K562 (cell line): Measurements from ENCODE around the gene TRIM27. TPM values are rescaled to one million over a fixed set of nuclear protein-coding genes. Genes with fewer than 3 reads are reported as not detected.

Experiments
- ATF1 ChIP-seq, 2 experiments: fragments of 450-650 bp in 1 of 2; IDR thresholded peaks; 2 replicates each; pipeline ENCODE4 v1.6.1; 2016; ENCODE audit warnings: missing compliant biosample characterization in 1 of 2, missing genetic modification characterization in 1 of 2
- BCL6 ChIP-seq: fragments of 250-450 bp; sonication (Bioruptor Pico); IDR thresholded peaks from 2 replicates; pipeline ENCODE4 v1.4.0; 2020
- CEBPG ChIP-seq, 3 experiments: fragments of 200-800 bp in 1 of 3; sonication (Bioruptor generic) in 1 of 3; sonication (generic) in 1 of 3; formaldehyde crosslinking in 1 of 3; IDR thresholded peaks in 2 of 3; conservative IDR thresholded peaks in 1 of 3; 2 replicates each; pipeline versions ENCODE4 v1.6.1 to v1.8.0; 2016 to 2022; ENCODE audit warnings: missing compliant biosample characterization in 2 of 3, missing genetic modification characterization in 2 of 3, mild to moderate bottlenecking in 1 of 3, missing genetic modification reagents in 1 of 3
- CHD2 ChIP-seq: IDR thresholded peaks from 2 replicates; pipeline ENCODE4 v1.6.1; 2011; ENCODE audit warnings: low read depth, low read length
- ELF2 ChIP-seq: fragments of 250-450 bp; sonication (Bioruptor Pico); IDR thresholded peaks from 2 replicates; pipeline ENCODE4 v1.5.0; 2021; ENCODE audit warnings: mild to moderate bottlenecking
- HDAC6 ChIP-seq: IDR thresholded peaks from 2 replicates; pipeline ENCODE4 v1.6.1; 2012; ENCODE audit warnings: low read depth, mild to moderate bottlenecking, control low read depth, inconsistent platforms, low read length, moderate library complexity
- MAFF ChIP-seq: IDR thresholded peaks from 2 replicates; pipeline ENCODE4 v1.6.1; 2012; ENCODE audit warnings: low read length, improper control_type of control experiment
- MCM5 ChIP-seq: fragments of 450-650 bp; IDR thresholded peaks from 2 replicates; pipeline ENCODE4 v1.6.1; 2016; ENCODE audit warnings: low read depth
- MTA3 ChIP-seq: fragments of 450-650 bp; formaldehyde crosslinking; IDR thresholded peaks from 2 replicates; pipeline ENCODE4 v1.6.1; 2017; ENCODE audit warnings: mild to moderate bottlenecking, borderline replicate concordance
- MYBL2 ChIP-seq, 2 experiments: fragments of 450-650 bp in 1 of 2; sonication (generic) in 1 of 2; formaldehyde crosslinking in 1 of 2; IDR thresholded peaks; 2 replicates each; pipeline versions ENCODE4 v1.6.1 to v1.8.1; 2017 to 2022; ENCODE audit warnings: borderline replicate concordance in 1 of 2, inconsistent platforms in 1 of 2, low read depth in 1 of 2, mild to moderate bottlenecking in 1 of 2, missing genetic modification reagents in 1 of 2, moderate library complexity in 1 of 2
- MYNN ChIP-seq, 2 experiments: sonication (generic); formaldehyde crosslinking in 1 of 2; IDR thresholded peaks; 2 replicates each; pipeline versions ENCODE4 v1.5.0 to v1.6.1; 2016 to 2020; ENCODE audit warnings: antibody characterized with exemption in 1 of 2, missing genetic modification reagents in 1 of 2
- PHF8 ChIP-seq: fragments of 200-600 bp; sonication (generic); IDR thresholded peaks from 2 replicates; pipeline ENCODE4 v1.6.1; 2012; ENCODE audit warnings: mixed run types, mild to moderate bottlenecking, inconsistent platforms, low read length, moderate library complexity, borderline replicate concordance
- RCOR1 ChIP-seq, 2 experiments: IDR thresholded peaks; 2 replicates each; pipeline ENCODE4 v1.6.1; 2012; ENCODE audit warnings: low read depth in 2 of 2, low read length in 2 of 2, borderline replicate concordance in 1 of 2, improper control_type of control experiment in 1 of 2
- SMARCE1 ChIP-seq: fragments of 450-650 bp; IDR thresholded peaks from 2 replicates; pipeline ENCODE4 v1.7.1; 2016; ENCODE audit warnings: mild to moderate bottlenecking
- TAF1 ChIP-seq: IDR thresholded peaks from 2 replicates; pipeline ENCODE4 v1.6.1; 2011; ENCODE audit warnings: mild to moderate bottlenecking, low read length, moderate library complexity; ENCODE audit not compliant: insufficient read depth, control insufficient read depth, severe bottlenecking; ENCODE audit errors: extremely low read depth
- TCF3 ChIP-seq: sonication (generic); formaldehyde crosslinking; IDR thresholded peaks from 2 replicates; pipeline ENCODE4 v1.4.0; 2020; ENCODE audit warnings: mild to moderate bottlenecking, missing genetic modification reagents
- ZEB2 ChIP-seq: fragments of 450-650 bp; IDR thresholded peaks from 2 replicates; pipeline ENCODE4 v1.6.1; 2016
- ZFPM2 ChIP-seq: fragments of 250-450 bp; sonication (Bioruptor Pico); IDR thresholded peaks from 2 replicates; pipeline ENCODE4 v1.5.1; 2022; ENCODE audit warnings: mild to moderate bottlenecking
- ZNF583 ChIP-seq: fragments of 250-450 bp; sonication (Bioruptor Pico); IDR thresholded peaks from 2 replicates; pipeline ENCODE4 v1.4.0; 2020
- polyA plus RNA-seq, 8 experiments: library from polyadenylated mRNA; depleted of rRNA in 4 of 8; stranded (reverse) in 5 of 8; unstranded in 3 of 8; fragments of >200 nt; fragmentation: Nextera tagmentation in 2 of 8; fragmentation: Illumina TruSeq in 1 of 8; extraction: Ambion mirVana in 2 of 8; extraction: Trizol in 1 of 8; gene quantifications; 2 replicates each; pipeline versions ENCODE4 v1.2.1 to v1.2.3, GENCODE V29; 2011 to 2014; ENCODE audit warnings: inconsistent platforms in 1 of 8, missing spikeins in 1 of 8
- total RNA-seq, 7 experiments: library from RNA; depleted of rRNA in 6 of 7; stranded (reverse); fragments of >200 nt in 6 of 7; fragmentation: Illumina TruSeq in 2 of 7; extraction: Trizol in 2 of 7; gene quantifications; 2 replicates each; pipeline versions ENCODE4 v1.2.1 to v1.2.3, GENCODE V29; 2011 to 2021; ENCODE audit warnings: low replicate concordance in 1 of 7
- TF ChIP-seq, protein P1 (sequence below): fragments of 250-450 bp; sonication (Bioruptor Pico); IDR thresholded peaks from 2 replicates; pipeline ENCODE4 v1.4.0; 2020; ENCODE audit warnings: mild to moderate bottlenecking, moderate library complexity
- TF ChIP-seq, protein P2 (sequence below): fragments of 450-650 bp; formaldehyde crosslinking; conservative IDR thresholded peaks from 2 replicates; pipeline ENCODE4 v1.4.0; 2022; ENCODE audit warnings: mild to moderate bottlenecking, missing genetic modification characterization
- TF ChIP-seq, protein P3 (sequence below): fragments of 250-450 bp; sonication (Bioruptor Pico); IDR thresholded peaks from 2 replicates; pipeline ENCODE4 v1.4.0; 2020; ENCODE audit warnings: mild to moderate bottlenecking

TRIM27 gene
- total and polyA plus RNA-seq, 9 of the 15 experiments (the other 6 are each of a cell fraction or from before 2014, with no cell fraction given): 37.7 to 235 (median 122) TPM

DNA sequence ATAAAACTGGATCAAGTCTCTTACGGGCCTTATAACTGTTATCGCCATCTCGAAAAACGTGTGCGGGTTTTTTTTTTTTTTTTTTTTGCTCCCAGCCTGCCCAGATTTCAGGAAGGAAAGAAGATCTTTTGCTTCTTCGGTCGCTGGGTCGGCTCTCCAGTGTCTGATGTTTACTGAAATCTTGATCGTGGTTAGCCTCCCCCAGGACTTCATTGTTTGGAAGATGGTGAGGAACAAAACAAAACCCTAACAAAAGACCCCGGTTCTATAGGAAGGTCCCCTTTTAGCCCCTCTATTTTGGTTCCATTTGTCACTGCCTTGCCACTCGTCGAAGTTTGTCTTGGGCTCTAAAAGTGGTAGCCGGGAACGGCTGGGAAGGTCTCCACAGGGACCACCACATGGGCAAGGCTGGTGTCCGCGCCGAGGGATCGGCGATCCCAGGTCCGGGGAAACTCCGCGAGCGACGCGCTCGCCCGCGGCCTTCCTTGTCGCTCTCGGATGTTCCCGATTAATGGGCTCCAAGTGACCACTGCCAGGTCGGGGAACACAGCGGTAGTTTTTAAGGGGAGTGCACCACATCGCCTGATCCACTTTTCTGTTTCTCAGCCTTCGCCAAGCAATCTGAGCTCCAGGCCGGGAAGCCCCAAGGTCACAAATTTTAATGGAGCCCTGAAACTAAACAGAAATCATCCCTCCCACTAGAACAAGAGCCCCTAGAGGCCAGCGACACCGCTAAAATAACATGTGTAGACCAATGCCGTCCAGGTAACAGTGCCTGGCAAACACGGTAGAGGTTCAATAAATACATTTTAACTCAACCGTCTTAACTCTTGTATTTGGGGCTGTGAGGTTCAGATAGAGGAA, 27.0 kb downstream of the TRIM27 start (continued):
- TF ChIP-seq ATF1 (CRISPR knock-in tag; IDR thresholded peaks at IDR 0.05) (no peak), ATF1 (tag; IDR thresholded peaks at IDR 0.05) (peak; percentile 85), RCOR1 (IDR thresholded peaks at IDR 0.05; ENCODE audit: borderline replicate concordance in 1 of 2, low read depth in 2 of 2, low read length in 2 of 2) (0 out of 4 replicates have a peak, but pooled peaks have one; percentile 1 to 4), MAFF (no peak), TAF1 (peak; percentile 83), CHD2 (0 out of 2 replicates have a peak, but pooled peaks have one; percentile 25), MYNN (IDR thresholded peaks at IDR 0.05) (no peak; the same call in 1 of the 2 replicates), MYNN (CRISPR knock-in tag; IDR thresholded peaks at IDR 0.05) (no peak), ZNF583 (CRISPR knock-in tag) (peak; percentile 81; the same call in 1 of the 2 replicates), CEBPG (CRISPR knock-in tag; IDR thresholded peaks at IDR 0.05) (no peak), CEBPG (tag; conservative IDR thresholded peaks at IDR 0.05 in 1 of 2, IDR thresholded peaks at IDR 0.05 in 1 of 2) (no peak), HDAC6 (no peak), TCF3 (CRISPR knock-in tag) (0 out of 2 replicates have a peak, but pooled peaks have one; percentile 9), BCL6 (CRISPR knock-in tag) (peak; percentile 67; the same call in 1 of the 2 replicates), MCM5 (no peak), PHF8 (peak; percentile 66; the same call in 1 of the 2 replicates), SMARCE1 (peak; percentile 32; the same call in 1 of the 2 replicates), ELF2 (CRISPR knock-in tag) (0 out of 2 replicates have a peak, but pooled peaks have one; percentile 36), MYBL2 (IDR thresholded peaks at IDR 0.05; ENCODE audit: low read depth) (no peak), MYBL2 (CRISPR knock-in tag; IDR thresholded peaks at IDR 0.05; ENCODE audit: borderline replicate concordance) (no peak), MTA3 (peak; percentile 62; the same call in 1 of the 2 replicates), ZEB2 (0 out of 2 replicates have a peak, but pooled peaks have one; percentile 48), ZFPM2 (CRISPR knock-in tag) (no peak)
- TF ChIP-seq, protein P1, sequence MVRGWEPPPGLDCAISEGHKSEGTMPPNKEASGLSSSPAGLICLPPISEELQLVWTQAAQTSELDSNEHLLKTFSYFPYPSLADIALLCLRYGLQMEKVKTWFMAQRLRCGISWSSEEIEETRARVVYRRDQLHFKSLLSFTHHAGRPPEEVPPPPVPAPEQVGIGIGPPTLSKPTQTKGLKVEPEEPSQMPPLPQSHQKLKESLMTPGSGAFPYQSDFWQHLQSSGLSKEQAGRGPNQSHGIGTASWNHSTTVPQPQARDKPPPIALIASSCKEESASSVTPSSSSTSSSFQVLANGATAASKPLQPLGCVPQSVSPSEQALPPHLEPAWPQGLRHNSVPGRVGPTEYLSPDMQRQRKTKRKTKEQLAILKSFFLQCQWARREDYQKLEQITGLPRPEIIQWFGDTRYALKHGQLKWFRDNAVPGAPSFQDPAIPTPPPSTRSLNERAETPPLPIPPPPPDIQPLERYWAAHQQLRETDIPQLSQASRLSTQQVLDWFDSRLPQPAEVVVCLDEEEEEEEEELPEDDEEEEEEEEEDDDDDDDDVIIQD: 0 out of 2 replicates have a peak, but pooled peaks have one; percentile 65
- TF ChIP-seq, protein P2, sequence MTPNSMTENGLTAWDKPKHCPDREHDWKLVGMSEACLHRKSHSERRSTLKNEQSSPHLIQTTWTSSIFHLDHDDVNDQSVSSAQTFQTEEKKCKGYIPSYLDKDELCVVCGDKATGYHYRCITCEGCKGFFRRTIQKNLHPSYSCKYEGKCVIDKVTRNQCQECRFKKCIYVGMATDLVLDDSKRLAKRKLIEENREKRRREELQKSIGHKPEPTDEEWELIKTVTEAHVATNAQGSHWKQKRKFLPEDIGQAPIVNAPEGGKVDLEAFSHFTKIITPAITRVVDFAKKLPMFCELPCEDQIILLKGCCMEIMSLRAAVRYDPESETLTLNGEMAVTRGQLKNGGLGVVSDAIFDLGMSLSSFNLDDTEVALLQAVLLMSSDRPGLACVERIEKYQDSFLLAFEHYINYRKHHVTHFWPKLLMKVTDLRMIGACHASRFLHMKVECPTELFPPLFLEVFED: peak; percentile 83
- TF ChIP-seq, protein P3, sequence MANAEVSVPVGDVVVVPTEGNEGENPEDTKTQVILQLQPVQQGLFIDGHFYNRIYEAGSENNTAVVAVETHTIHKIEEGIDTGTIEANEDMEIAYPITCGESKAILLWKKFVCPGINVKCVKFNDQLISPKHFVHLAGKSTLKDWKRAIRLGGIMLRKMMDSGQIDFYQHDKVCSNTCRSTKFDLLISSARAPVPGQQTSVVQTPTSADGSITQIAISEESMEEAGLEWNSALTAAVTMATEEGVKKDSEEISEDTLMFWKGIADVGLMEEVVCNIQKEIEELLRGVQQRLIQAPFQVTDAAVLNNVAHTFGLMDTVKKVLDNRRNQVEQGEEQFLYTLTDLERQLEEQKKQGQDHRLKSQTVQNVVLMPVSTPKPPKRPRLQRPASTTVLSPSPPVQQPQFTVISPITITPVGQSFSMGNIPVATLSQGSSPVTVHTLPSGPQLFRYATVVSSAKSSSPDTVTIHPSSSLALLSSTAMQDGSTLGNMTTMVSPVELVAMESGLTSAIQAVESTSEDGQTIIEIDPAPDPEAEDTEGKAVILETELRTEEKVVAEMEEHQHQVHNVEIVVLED (CRISPR knock-in tag): peak; percentile 31
